NCI-H2196 treated with DMSO at 0.1 percent for 48 hours (cell line): ENCODE measurements around the gene SNX24.

Experiments used
- DNase-seq: peaks from one replicate; lab custom pipeline; 2025; ENCODE audit not compliant: unreplicated experiment; lab: John Stamatoyannopoulos, UW

The SNX24 gene

GRCh38 chr5:122915717-122916461 is 70.5 kb downstream of the SNX24 start:
- no peak for DNase-seq

GRCh38 chr5:122916490-122916889 is 71.1 kb downstream of the SNX24 start:
- DNase-seq, result no peak

GRCh38 chr5:122919969-122920368 is 74.6 kb downstream of the SNX24 start:
- no peak for DNase-seq

GRCh38 chr5:122921826-122922225 is 76.4 kb downstream of the SNX24 start:
- no peak for DNase-seq

GRCh38 chr5:122924203-122924602 is 78.8 kb downstream of the SNX24 start:
- no peak for DNase-seq

GRCh38 chr5:122924719-122925395 is 79.4 kb downstream of the SNX24 start:
- DNase-seq, result no peak

GRCh38 chr5:122929001-122929400 is 83.6 kb downstream of the SNX24 start:
- no peak for DNase-seq

GRCh38 chr5:122929980-122930379 is 84.6 kb downstream of the SNX24 start:
- DNase-seq, result no peak

GRCh38 chr5:122933956-122934355 is 88.5 kb downstream of the SNX24 start:
- DNase-seq, result no peak

GRCh38 chr5:122936088-122936487 is 90.7 kb downstream of the SNX24 start:
- no peak for DNase-seq

- DNase-seq, result no peak
These were observed 92.5 kb downstream of the SNX24 start for GRCh38 chr5:122937914-122938313.

GRCh38 chr5:122940890-122941289 is 95.5 kb downstream of the SNX24 start:
- no peak for DNase-seq

- no peak for DNase-seq
These were observed 96.3 kb downstream of the SNX24 start for GRCh38 chr5:122941737-122942136.

- DNase-seq, result no peak
These were observed 96.9 kb downstream of the SNX24 start for GRCh38 chr5:122942164-122942914.

- no peak for DNase-seq
These were observed 97.8 kb downstream of the SNX24 start for GRCh38 chr5:122943050-122943698.

- DNase-seq, result no peak
These were observed 98.6 kb downstream of the SNX24 start for GRCh38 chr5:122944051-122944450.

- DNase-seq, result no peak
These were observed 102.0 kb downstream of the SNX24 start for GRCh38 chr5:122947372-122947771.

GRCh38 chr5:122947772-122948171 is 102.4 kb downstream of the SNX24 start:
- DNase-seq, result no peak

- no peak for DNase-seq
These were observed 102.9 kb downstream of the SNX24 start for GRCh38 chr5:122948319-122948718.

GRCh38 chr5:122951658-122952057 is 106.2 kb downstream of the SNX24 start:
- no peak for DNase-seq

- DNase-seq, result no peak
These were observed 109.3 kb downstream of the SNX24 start for GRCh38 chr5:122954719-122955118.
